Measurements from ENCODE around the gene FNDC3A. TPM values are rescaled to one million over a fixed set of nuclear protein-coding genes. Genes with fewer than 3 reads are reported as not detected.

The FNDC3A gene
- total and polyA plus RNA-seq, 4 donors = 25.2 to 89.5 (median 32.1) TPM

GRCh38 chr13:49057176-49057575 lies 81.5 kb downstream of the FNDC3A start:
- H3K4me3 ChIP-seq (ENCODE audit: low read depth in 1 of 3, low read length in 3 of 3) = no peak overlapping the region
- no peaks in the 10 kb centered on the region for H3K9me3 ChIP-seq (ENCODE audit: control insufficient read depth in 4 of 4, low read length in 3 of 4)
- H3K4me1 ChIP-seq (ENCODE audit: control insufficient read depth in 4 of 4, insufficient read depth in 4 of 4, low read length in 3 of 4) = no peaks in the 10 kb centered on the region
- no peaks in the 10 kb centered on the region for H3K27me3 ChIP-seq (ENCODE audit: control insufficient read depth in 4 of 4, insufficient read depth in 4 of 4, low read length in 3 of 4)
- DNase-seq (ENCODE audit: low spot score) = no peak
- H3K36me3 ChIP-seq (ENCODE audit: control insufficient read depth in 4 of 4, insufficient read depth in 3 of 4, low read depth in 1 of 4, low read length in 3 of 4) = peaks cover 0 to 3% (median 0%) of the 10 kb centered on the region in 4 donors
- 66% methylated on average over 3 of the region's 3 CpGs for WGBS
- TF ChIP-seq HNF4A (conservative IDR thresholded peaks at IDR 0.05) (no peak), SP1 (IDR thresholded peaks at IDR 0.05) (no peak), YY1 (IDR thresholded peaks at IDR 0.05) (no peak), GABPA (IDR thresholded peaks at IDR 0.05 in 1 of 2, conservative IDR thresholded peaks at IDR 0.05 in 1 of 2) (no peak), TAF1 (conservative IDR thresholded peaks at IDR 0.05) (no peak), NR2F2 (IDR thresholded peaks at IDR 0.05) (no peak), FOXA1 (IDR thresholded peaks at IDR 0.05) (no peak), CTCF (IDR thresholded peaks at IDR 0.05; ENCODE audit: low read depth, low read length, missing input control) (no peak), RAD21 (IDR thresholded peaks at IDR 0.05) (no peak), REST (IDR thresholded peaks at IDR 0.05) (no peak)
- no peak overlapping the region for H3K27ac ChIP-seq (ENCODE audit: low read depth in 1 of 2, low read length in 2 of 2)
- no peak overlapping the region for H3K9ac ChIP-seq (ENCODE audit: low read depth in 1 of 2, low read length in 2 of 2)

- no peaks in the 10 kb centered on the region for H3K4me1 ChIP-seq (ENCODE audit: control insufficient read depth in 4 of 4, insufficient read depth in 4 of 4, low read length in 3 of 4)
- no peaks in the 10 kb centered on the region for H3K27me3 ChIP-seq (ENCODE audit: control insufficient read depth in 4 of 4, insufficient read depth in 4 of 4, low read length in 3 of 4)
- no peak overlapping the region for H3K9ac ChIP-seq (ENCODE audit: low read depth in 1 of 2, low read length in 2 of 2)
- TF ChIP-seq FOXA1 (IDR thresholded peaks at IDR 0.05) (no peak), FOXA2 (IDR thresholded peaks at IDR 0.05) (no peak), MAX (IDR thresholded peaks at IDR 0.05) (no peak), HNF4G (IDR thresholded peaks at IDR 0.05) (no peak), JUND (IDR thresholded peaks at IDR 0.05) (no peak), RXRA (IDR thresholded peaks at IDR 0.05) (no peak), GABPA (IDR thresholded peaks at IDR 0.05 in 1 of 2, conservative IDR thresholded peaks at IDR 0.05 in 1 of 2) (no peak), EGR1 (IDR thresholded peaks at IDR 0.05; ENCODE audit: low read depth in 2 of 2) (no peak), ATF3 (IDR thresholded peaks at IDR 0.05) (no peak)
- H3K36me3 ChIP-seq (ENCODE audit: control insufficient read depth in 4 of 4, insufficient read depth in 3 of 4, low read depth in 1 of 4, low read length in 3 of 4) = peaks cover 0 to 3% (median 0%) of the 10 kb centered on the region in 4 donors
- H3K4me3 ChIP-seq (ENCODE audit: low read depth in 1 of 3, low read length in 3 of 3) = no peak overlapping the region
- H3K9me3 ChIP-seq (ENCODE audit: control insufficient read depth in 4 of 4, low read length in 3 of 4) = no peaks in the 10 kb centered on the region
- H3K27ac ChIP-seq (ENCODE audit: low read depth in 1 of 2, low read length in 2 of 2) = no peak overlapping the region
- DNase-seq (ENCODE audit: low spot score) = no peak
These were observed 83.0 kb downstream of the FNDC3A start for GRCh38 chr13:49058761-49059160.
